CD4-positive, CD25-positive, alpha-beta regulatory T cell (primary cell): ENCODE measurements around the gene TAS2R60. TPM values are rescaled to one million over a fixed set of nuclear protein-coding genes. Genes with fewer than 3 reads are reported as not detected.
A peak's percentile ranks its signal among the peaks of the same experiment; 100 is the strongest.
"Not testable (repeated sequence)": the region's sequence is repeated elsewhere in the genome, so short reads cannot be mapped to it uniquely, and the experiment has no call there.

Experiments
- ATAC-seq, 2 donors: fragments of 150-1000 bp; cut with Tn5 transposase; one replicate each; pipeline ENCODE4 v1.10.0; 2021; ENCODE audit warnings: low read depth in 2 of 2, moderate number of reproducible peaks in 2 of 2, moderate library complexity in 1 of 2
- DNase-seq, 3 donors: peaks; one replicate each; pipeline versions ENCODE4 v3.0.0 to v3.0.0-alpha.2; 2012 to 2022; ENCODE audit warnings: mixed read lengths in 1 of 3
- H3K27ac ChIP-seq: one replicate; pipeline ENCODE4 v1.7.0; 2013; ENCODE audit warnings: mild to moderate bottlenecking, low read length; ENCODE audit not compliant: insufficient read depth, poor library complexity, severe bottlenecking
- H3K27me3 ChIP-seq: one replicate; pipeline ENCODE4 v1.7.0; 2013; ENCODE audit warnings: low read length; ENCODE audit not compliant: control insufficient read depth, insufficient read depth
- H3K36me3 ChIP-seq: one replicate; pipeline ENCODE4 v1.7.0; 2013; ENCODE audit warnings: mild to moderate bottlenecking, low read length, moderate library complexity; ENCODE audit not compliant: control insufficient read depth, insufficient read depth
- H3K4me1 ChIP-seq: 2 replicates; pipeline ENCODE4 v1.7.0; 2013; ENCODE audit warnings: mild to moderate bottlenecking, low read length; ENCODE audit not compliant: insufficient read depth, control insufficient read depth, poor library complexity, severe bottlenecking
- H3K4me3 ChIP-seq: one replicate; pipeline ENCODE4 v1.7.0; 2013; ENCODE audit warnings: low read depth, mild to moderate bottlenecking, low read length, moderate library complexity
- H3K9me3 ChIP-seq, 2 experiments: 1 replicate in 1 of 2; 2 replicates in 1 of 2; pipeline ENCODE4 v1.7.0; 2013; ENCODE audit warnings: low read length in 2 of 2, mild to moderate bottlenecking in 1 of 2, moderate library complexity in 1 of 2; ENCODE audit not compliant: control insufficient read depth in 2 of 2
- H3K27ac Mint-ChIP-seq, 3 donors: one replicate each; pipeline ENCODE4 v1.8.0; 2020 to 2022; ENCODE audit warnings: mild to moderate bottlenecking in 3 of 3, mixed read lengths in 3 of 3, moderate library complexity in 2 of 3
- H3K27me3 Mint-ChIP-seq: one replicate; pipeline ENCODE4 v1.8.0; 2022; ENCODE audit warnings: mild to moderate bottlenecking, mixed read lengths
- H3K36me3 Mint-ChIP-seq: one replicate; pipeline ENCODE4 v1.8.0; 2020; ENCODE audit warnings: mixed read lengths
- H3K4me1 Mint-ChIP-seq, 4 donors: one replicate each; pipeline ENCODE4 v1.8.0; 2020 to 2022; ENCODE audit warnings: mixed read lengths in 4 of 4, mild to moderate bottlenecking in 1 of 4
- H3K4me3 Mint-ChIP-seq, 4 donors: one replicate each; pipeline ENCODE4 v1.8.0; 2020 to 2022; ENCODE audit warnings: mild to moderate bottlenecking in 4 of 4, mixed read lengths in 4 of 4, moderate library complexity in 3 of 4
- H3K9me3 Mint-ChIP-seq, 7 donors: one replicate each; pipeline ENCODE4 v1.8.0; 2020 to 2022; ENCODE audit warnings: mixed read lengths in 7 of 7, mild to moderate bottlenecking in 3 of 7, moderate library complexity in 2 of 7
- polyA plus RNA-seq, 4 donors: library from polyadenylated mRNA; unstranded; fragments of 300-500 nt; fragmentation: Illumina TruSeq; gene quantifications; one replicate each; pipeline ENCODE4 v1.2.3, GENCODE V29; 2021
- total RNA-seq: library from RNA; stranded (reverse); gene quantifications from one replicate; pipeline ENCODE4 v1.2.3, GENCODE V29; 2022

The TAS2R60 gene
- total and polyA plus RNA-seq, 5 donors from 2014 or later = 0.19 to 0.42 (median 0.20) TPM; not detected in 2

- Mint-ChIP-seq H3K27me3 (peaks cover 40% of the 10 kb centered on the region), H3K4me1 (peaks cover 12 to 35% (median 18%) of the 10 kb centered on the region in 4 donors), H3K9me3 (peaks cover 0 to 2% (median 0%) of the 10 kb centered on the region in 7 donors), H3K4me3 (no peak overlapping the region), H3K27ac (peak overlapping the region in 1 of 3 donors; percentile 88), H3K36me3 (peaks cover 10% of the 10 kb centered on the region)
- ATAC-seq (no peak), DNase-seq (no peak)
- Histone ChIP-seq H3K27ac (no peak overlapping the region), H3K9me3 (no peaks in the 10 kb centered on the region), H3K36me3 (no peaks in the 10 kb centered on the region), H3K27me3 (peaks cover 7% of the 10 kb centered on the region), H3K4me3 (no peak overlapping the region), H3K4me1 (peaks cover 12% of the 10 kb centered on the region)
Observed at GRCh38 chr7:143413123-143413522, 30.1 kb upstream of the TAS2R60 start.

DNA sequence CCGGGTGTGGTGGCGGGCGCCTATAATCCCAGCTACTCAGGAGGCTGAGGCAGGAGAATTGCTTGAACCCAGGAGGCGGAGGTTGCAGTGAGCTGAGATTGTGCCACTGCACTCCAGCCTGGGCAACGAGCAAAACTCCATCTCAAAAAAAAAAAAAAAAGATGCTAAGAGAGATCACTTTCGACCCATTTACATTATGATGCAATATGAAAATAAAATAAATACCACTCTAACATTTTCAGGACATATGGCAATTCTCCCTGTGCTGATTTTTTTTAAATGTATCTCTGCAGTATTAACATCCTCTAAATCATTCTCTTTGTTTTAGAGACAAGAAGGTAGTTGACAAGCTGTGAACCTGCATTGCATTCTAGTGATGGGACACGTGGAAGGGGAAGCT is 28.0 kb upstream of the TAS2R60 start:
- peaks cover 14% of the 10 kb centered on the region for H3K36me3 Mint-ChIP-seq
- not testable (repeated sequence) for H3K27ac Mint-ChIP-seq, H3K27ac ChIP-seq, H3K4me3 Mint-ChIP-seq, DNase-seq, H3K9me3 Mint-ChIP-seq, ATAC-seq, H3K9me3 ChIP-seq, H3K4me3 ChIP-seq, H3K4me1 ChIP-seq, H3K36me3 ChIP-seq
- peaks cover 43% of the 10 kb centered on the region for H3K27me3 Mint-ChIP-seq
- H3K4me1 Mint-ChIP-seq = peaks cover 0 to 21% (median 10%) of the 10 kb centered on the region in 4 donors
- H3K27me3 ChIP-seq = peaks cover 12% of the 10 kb centered on the region

GRCh38 chr7:143415742-143416397 is 27.4 kb upstream of the TAS2R60 start:
- Histone ChIP-seq H3K4me1 (no peaks in the 10 kb centered on the region), H3K27me3 (peaks cover 12% of the 10 kb centered on the region), H3K9me3 (no peaks in the 10 kb centered on the region), H3K4me3 (no peak overlapping the region), H3K36me3 (no peaks in the 10 kb centered on the region), H3K27ac (no peak overlapping the region)
- DNase-seq = no peak
- H3K27ac Mint-ChIP-seq = no peak overlapping the region
- peaks cover 43% of the 10 kb centered on the region for H3K27me3 Mint-ChIP-seq
- ATAC-seq = no peak
- no peaks in the 10 kb centered on the region for H3K9me3 Mint-ChIP-seq
- H3K4me3 Mint-ChIP-seq = no peak overlapping the region
- peaks cover 18% of the 10 kb centered on the region for H3K36me3 Mint-ChIP-seq
- peaks cover 0 to 15% (median 9%) of the 10 kb centered on the region in 4 donors for H3K4me1 Mint-ChIP-seq

DNA sequence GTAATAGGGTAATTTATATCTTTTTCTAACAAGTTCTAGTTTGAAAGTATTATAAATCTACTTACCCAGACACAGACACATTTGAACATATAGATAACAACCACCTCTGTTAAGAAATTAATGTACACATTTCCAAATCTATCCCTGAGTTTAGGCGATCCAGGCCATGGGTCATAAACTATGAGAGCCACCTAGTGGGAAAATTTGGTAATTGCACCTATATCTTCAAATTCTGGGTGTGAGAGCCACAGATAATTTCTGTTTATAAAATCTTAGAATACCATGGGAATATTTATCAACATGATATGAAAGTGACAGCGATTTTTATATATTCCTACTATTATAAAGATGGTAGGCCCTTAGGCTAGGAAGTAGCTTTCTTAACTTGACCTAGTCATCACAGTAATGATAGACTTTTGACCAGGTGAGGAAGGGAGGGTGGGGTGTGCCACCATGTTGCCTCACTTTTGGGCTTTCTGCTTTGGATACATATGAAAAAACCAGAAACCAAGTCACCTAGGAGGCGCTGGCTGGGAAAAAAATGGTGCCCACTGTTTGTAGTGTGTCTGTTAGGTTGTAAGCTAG is 26.6 kb upstream of the TAS2R60 start:
- no peaks in the 10 kb centered on the region for H3K4me1 ChIP-seq
- H3K27ac ChIP-seq = no peak overlapping the region
- Mint-ChIP-seq H3K36me3 (peaks cover 23% of the 10 kb centered on the region), H3K27me3 (peaks cover 43% of the 10 kb centered on the region), H3K4me1 (peaks cover 0 to 12% (median 9%) of the 10 kb centered on the region in 4 donors), H3K27ac (no peak overlapping the region), H3K4me3 (no peak overlapping the region), H3K9me3 (no peaks in the 10 kb centered on the region)
- DNase-seq (peak in 2 of 3 donors; percentile 56 to 66), ATAC-seq (peak in 1 of 2 donors; percentile 34)
- no peak overlapping the region for H3K4me3 ChIP-seq
- H3K36me3 ChIP-seq = no peaks in the 10 kb centered on the region
- H3K9me3 ChIP-seq = no peaks in the 10 kb centered on the region
- H3K27me3 ChIP-seq = peaks cover 12% of the 10 kb centered on the region

GRCh38 chr7:143417734-143418383 is 25.4 kb upstream of the TAS2R60 start:
- Mint-ChIP-seq H3K36me3 (peaks cover 29% of the 10 kb centered on the region), H3K4me1 (peaks cover 0 to 8% (median 7%) of the 10 kb centered on the region in 4 donors), H3K27ac (peak overlapping the region in 1 of 3 donors; percentile 41), H3K9me3 (no peaks in the 10 kb centered on the region), H3K4me3 (no peak overlapping the region), H3K27me3 (peaks cover 43% of the 10 kb centered on the region)
- no peaks in the 10 kb centered on the region for H3K4me1 ChIP-seq
- H3K36me3 ChIP-seq = no peaks in the 10 kb centered on the region
- no peak overlapping the region for H3K27ac ChIP-seq
- DNase-seq (no peak), ATAC-seq (no peak)
- no peaks in the 10 kb centered on the region for H3K9me3 ChIP-seq
- H3K4me3 ChIP-seq = no peak overlapping the region
- peaks cover 12% of the 10 kb centered on the region for H3K27me3 ChIP-seq

DNA sequence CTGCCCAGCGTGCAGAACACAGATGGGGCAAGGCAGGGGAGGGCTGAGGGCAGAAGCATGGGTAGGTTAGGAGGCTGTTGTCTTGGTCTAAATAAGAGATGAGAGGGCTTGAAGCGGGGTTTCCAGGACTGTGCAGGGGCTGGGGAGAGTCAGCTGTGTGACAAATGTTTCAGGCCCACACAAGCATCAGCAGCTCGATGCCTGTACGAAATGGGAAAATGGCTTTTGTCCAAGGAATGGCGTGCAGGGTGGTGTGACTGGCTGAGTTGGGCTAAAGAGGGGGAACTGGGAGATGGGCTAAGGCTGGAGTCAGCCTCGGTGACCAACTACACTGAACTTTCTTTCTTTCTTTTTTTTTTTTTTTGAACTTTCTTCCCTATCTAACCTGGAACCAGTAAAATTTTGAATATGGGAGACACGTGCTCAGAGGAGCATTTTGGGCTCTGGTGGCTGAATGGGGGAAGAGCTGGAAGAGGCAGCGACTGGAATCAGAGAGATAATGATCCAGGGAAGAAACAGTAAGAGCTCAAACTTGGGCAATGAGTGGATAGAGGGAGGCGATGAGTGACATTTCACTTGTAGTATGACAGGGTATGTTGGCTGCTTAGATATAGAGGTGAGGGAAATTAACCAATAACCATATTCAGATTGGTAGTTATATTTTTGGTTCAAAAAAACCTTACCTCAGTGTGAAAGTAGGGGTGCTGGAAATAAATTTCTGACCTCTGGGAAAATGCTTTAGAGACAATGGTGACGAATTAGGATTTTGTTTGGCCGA is 24.4 kb upstream of the TAS2R60 start:
- Mint-ChIP-seq H3K27ac (peak overlapping the region in 1 of 3 donors; percentile 21), H3K4me1 (peaks cover 0 to 8% (median 7%) of the 10 kb centered on the region in 4 donors), H3K9me3 (no peaks in the 10 kb centered on the region), H3K4me3 (no peak overlapping the region), H3K27me3 (peaks cover 38% of the 10 kb centered on the region), H3K36me3 (peaks cover 29% of the 10 kb centered on the region)
- ATAC-seq (no peak), DNase-seq (no peak)
- Histone ChIP-seq H3K4me1 (no peaks in the 10 kb centered on the region), H3K4me3 (no peak overlapping the region), H3K27me3 (peaks cover 12% of the 10 kb centered on the region), H3K36me3 (no peaks in the 10 kb centered on the region), H3K9me3 (no peaks in the 10 kb centered on the region), H3K27ac (no peak overlapping the region)

- peaks cover 29% of the 10 kb centered on the region for H3K36me3 Mint-ChIP-seq
- no peak overlapping the region for H3K27ac Mint-ChIP-seq
- no peak overlapping the region for H3K4me3 Mint-ChIP-seq
Observed at GRCh38 chr7:143419880-143420279, 23.4 kb upstream of the TAS2R60 start.

More at GRCh38 chr7:143419880-143420279, 23.4 kb upstream of the TAS2R60 start:
- Histone ChIP-seq H3K36me3 (no peaks in the 10 kb centered on the region), H3K27me3 (peaks cover 10% of the 10 kb centered on the region), H3K27ac (no peak overlapping the region), H3K4me1 (no peaks in the 10 kb centered on the region), H3K4me3 (no peak overlapping the region), H3K9me3 (no peaks in the 10 kb centered on the region)
- peaks cover 0 to 8% (median 6%) of the 10 kb centered on the region in 4 donors for H3K4me1 Mint-ChIP-seq
- H3K9me3 Mint-ChIP-seq = no peaks in the 10 kb centered on the region
- DNase-seq (no peak), ATAC-seq (no peak)
- H3K27me3 Mint-ChIP-seq = peaks cover 28% of the 10 kb centered on the region
